Type B pancreatic cell (in vitro differentiated cells): ENCODE measurements around the gene MGAT5. TPM values are rescaled to one million over a fixed set of nuclear protein-coding genes. Genes with fewer than 3 reads are reported as not detected.

Experiments
- DNase-seq: peaks from one replicate; pipeline ENCODE4 v3.0.0; 2021; ENCODE audit warnings: mixed read lengths; ENCODE audit not compliant: unreplicated experiment; ENCODE audit errors: extremely low spot score
- H3K27ac Mint-ChIP-seq: 2 replicates; pipeline ENCODE4 v1.8.0; 2021; ENCODE audit warnings: mild to moderate bottlenecking, mixed read lengths
- H3K27me3 Mint-ChIP-seq: 2 replicates; pipeline ENCODE4 v1.8.0; 2021; ENCODE audit warnings: mixed read lengths
- H3K36me3 Mint-ChIP-seq: 2 replicates; pipeline ENCODE4 v1.8.0; 2021; ENCODE audit warnings: mixed read lengths
- H3K4me1 Mint-ChIP-seq: one replicate; pipeline ENCODE4 v1.8.0; 2021; ENCODE audit warnings: mixed read lengths; ENCODE audit not compliant: unreplicated experiment
- H3K4me3 Mint-ChIP-seq: 2 replicates; pipeline ENCODE4 v1.8.0; 2021; ENCODE audit warnings: mild to moderate bottlenecking, mixed read lengths
- H3K9me3 Mint-ChIP-seq: 2 replicates; pipeline ENCODE4 v1.8.0; 2021; ENCODE audit warnings: mixed read lengths
- CTCF ChIP-seq: fragments of 200-600 bp; sonication (generic); conservative IDR thresholded peaks from 2 replicates; pipeline ENCODE4 v1.5.0; 2021; ENCODE audit warnings: antibody characterized with exemption, mild to moderate bottlenecking
- total RNA-seq: library from RNA; stranded (reverse); gene quantifications from 2 replicates; pipeline ENCODE4 v1.2.1, GENCODE V29; 2021; ENCODE audit warnings: low replicate concordance

MGAT5 gene
- total RNA-seq, 1 donor from 2014 or later: 37.2 TPM

- Mint-ChIP-seq H3K27me3 (no peaks in the 10 kb centered on the region), H3K4me3 (no peak overlapping the region), H3K27ac (no peak overlapping the region)
Measured at GRCh38 chr2:134282629-134283400, 28.9 kb downstream of the MGAT5 start.

DNA sequence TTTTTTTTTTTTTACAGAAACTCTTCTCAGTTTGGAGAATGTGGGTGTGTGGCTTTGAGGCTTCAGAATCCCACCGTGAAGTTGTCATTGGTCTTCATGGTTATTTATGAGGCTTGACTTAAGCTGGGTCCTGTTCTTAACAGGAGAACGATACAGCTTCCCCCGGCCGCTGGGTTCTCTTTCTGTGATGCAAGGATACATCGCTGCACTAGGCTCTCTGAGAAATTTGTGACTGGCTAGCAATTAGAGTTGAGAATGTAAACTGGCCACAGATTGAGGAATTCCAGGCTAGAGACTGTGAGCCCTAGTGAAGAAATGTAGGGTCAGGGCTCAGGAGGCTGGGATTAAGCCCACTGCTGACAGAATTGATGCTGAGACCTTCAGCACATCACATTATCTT is 29.8 kb downstream of the MGAT5 start:
- Mint-ChIP-seq H3K36me3 (peaks cover 4% of the 10 kb centered on the region), H3K4me1 (peaks cover 13% of the 10 kb centered on the region), H3K27me3 (no peaks in the 10 kb centered on the region), H3K9me3 (no peaks in the 10 kb centered on the region), H3K27ac (no peak overlapping the region), H3K4me3 (no peak overlapping the region)
- no peak for DNase-seq
- TF ChIP-seq CTCF: no peak

More at GRCh38 chr2:134282629-134283400, 28.9 kb downstream of the MGAT5 start:
- DNase-seq: no peak
- Mint-ChIP-seq H3K36me3 (peaks cover 4% of the 10 kb centered on the region), H3K4me1 (peaks cover 16% of the 10 kb centered on the region), H3K9me3 (no peaks in the 10 kb centered on the region)
- TF ChIP-seq CTCF: no peak

GRCh38 chr2:134284119-134284670 is 30.3 kb downstream of the MGAT5 start:
- DNase-seq: no peak
- Mint-ChIP-seq H3K9me3 (no peaks in the 10 kb centered on the region), H3K4me1 (peaks cover 10% of the 10 kb centered on the region), H3K4me3 (no peak overlapping the region), H3K36me3 (no peaks in the 10 kb centered on the region), H3K27me3 (no peaks in the 10 kb centered on the region), H3K27ac (no peak overlapping the region)
- no peak for TF ChIP-seq CTCF

DNA sequence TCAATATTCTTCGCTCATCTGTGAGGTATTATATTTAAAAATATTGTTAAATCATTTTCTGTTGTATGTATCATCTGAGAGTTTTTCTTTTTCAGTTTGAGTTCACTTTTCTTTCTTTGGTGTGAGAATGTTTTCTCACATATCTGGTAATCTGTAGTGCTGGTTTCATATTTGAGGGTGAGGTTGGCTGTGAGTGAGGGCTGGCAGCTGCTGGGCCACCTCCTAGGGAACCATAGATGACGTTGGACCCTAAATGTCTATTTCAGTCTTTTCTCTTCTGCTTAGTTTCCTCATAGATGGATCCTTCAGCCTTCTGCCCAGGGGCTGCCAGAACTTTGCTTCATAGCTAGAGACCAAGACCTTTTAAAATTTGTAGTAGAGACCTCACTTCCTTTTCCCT is 33.5 kb downstream of the MGAT5 start:
- DNase-seq: no peak
- Mint-ChIP-seq H3K4me1 (peaks cover 8% of the 10 kb centered on the region), H3K9me3 (no peaks in the 10 kb centered on the region), H3K27me3 (no peaks in the 10 kb centered on the region), H3K27ac (no peak overlapping the region), H3K4me3 (no peak overlapping the region), H3K36me3 (no peaks in the 10 kb centered on the region)
- no peak for TF ChIP-seq CTCF

- no peak for DNase-seq
- Mint-ChIP-seq H3K4me3 (no peak overlapping the region), H3K27ac (no peak overlapping the region), H3K9me3 (no peaks in the 10 kb centered on the region), H3K4me1 (peaks cover 1% of the 10 kb centered on the region), H3K36me3 (no peaks in the 10 kb centered on the region), H3K27me3 (no peaks in the 10 kb centered on the region)
- no peak for TF ChIP-seq CTCF
Measured at GRCh38 chr2:134288814-134289213, 34.9 kb downstream of the MGAT5 start.
